A549 (cell line): Measurements from ENCODE around the gene SARS1.

Experiments used
- CTCF ChIP-seq: fragments of >200 bp; sonication (Bioruptor Twin); formaldehyde crosslinking; IDR thresholded peaks from 3 replicates; pipeline ENCODE4 v1.5.1; 2016
- EP300 ChIP-seq, 2 experiments: fragments of >200 bp; sonication (Bioruptor Twin); formaldehyde crosslinking; IDR thresholded peaks; 2 replicates in 1 of 2; 3 replicates in 1 of 2; pipeline ENCODE4 v1.6.1; 2016 to 2017
- NFE2L2 ChIP-seq: fragments of 150-350 bp; conservative IDR thresholded peaks from 2 replicates; pipeline ENCODE4 v1.6.1; 2014; ENCODE audit warnings: low read length
- RFX5 ChIP-seq: fragments of 450-650 bp; IDR thresholded peaks from 2 replicates; pipeline ENCODE4 v1.7.1; 2014; ENCODE audit warnings: antibody characterized with exemption, mild to moderate bottlenecking, moderate library complexity
- TF ChIP-seq, protein P1 (sequence below): fragments of 200-600 bp; sonication (generic); IDR thresholded peaks from 2 replicates; pipeline ENCODE4 v1.6.1; 2016; ENCODE audit warnings: antibody characterized with exemption, mild to moderate bottlenecking, moderate library complexity

GRCh38 chr1:109190189-109190588 lies 23.5 kb upstream of the SARS1 start:
- TF ChIP-seq, protein P1, sequence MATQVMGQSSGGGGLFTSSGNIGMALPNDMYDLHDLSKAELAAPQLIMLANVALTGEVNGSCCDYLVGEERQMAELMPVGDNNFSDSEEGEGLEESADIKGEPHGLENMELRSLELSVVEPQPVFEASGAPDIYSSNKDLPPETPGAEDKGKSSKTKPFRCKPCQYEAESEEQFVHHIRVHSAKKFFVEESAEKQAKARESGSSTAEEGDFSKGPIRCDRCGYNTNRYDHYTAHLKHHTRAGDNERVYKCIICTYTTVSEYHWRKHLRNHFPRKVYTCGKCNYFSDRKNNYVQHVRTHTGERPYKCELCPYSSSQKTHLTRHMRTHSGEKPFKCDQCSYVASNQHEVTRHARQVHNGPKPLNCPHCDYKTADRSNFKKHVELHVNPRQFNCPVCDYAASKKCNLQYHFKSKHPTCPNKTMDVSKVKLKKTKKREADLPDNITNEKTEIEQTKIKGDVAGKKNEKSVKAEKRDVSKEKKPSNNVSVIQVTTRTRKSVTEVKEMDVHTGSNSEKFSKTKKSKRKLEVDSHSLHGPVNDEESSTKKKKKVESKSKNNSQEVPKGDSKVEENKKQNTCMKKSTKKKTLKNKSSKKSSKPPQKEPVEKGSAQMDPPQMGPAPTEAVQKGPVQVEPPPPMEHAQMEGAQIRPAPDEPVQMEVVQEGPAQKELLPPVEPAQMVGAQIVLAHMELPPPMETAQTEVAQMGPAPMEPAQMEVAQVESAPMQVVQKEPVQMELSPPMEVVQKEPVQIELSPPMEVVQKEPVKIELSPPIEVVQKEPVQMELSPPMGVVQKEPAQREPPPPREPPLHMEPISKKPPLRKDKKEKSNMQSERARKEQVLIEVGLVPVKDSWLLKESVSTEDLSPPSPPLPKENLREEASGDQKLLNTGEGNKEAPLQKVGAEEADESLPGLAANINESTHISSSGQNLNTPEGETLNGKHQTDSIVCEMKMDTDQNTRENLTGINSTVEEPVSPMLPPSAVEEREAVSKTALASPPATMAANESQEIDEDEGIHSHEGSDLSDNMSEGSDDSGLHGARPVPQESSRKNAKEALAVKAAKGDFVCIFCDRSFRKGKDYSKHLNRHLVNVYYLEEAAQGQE = no peak
- TF ChIP-seq RFX5 (no peak), CTCF (no peak), EP300 (IDR thresholded peaks at IDR 0.05) (no peak), NFE2L2 (no peak)
